Keratinocyte (primary cell): Measurements from ENCODE around the gene LDAF1. TPM values are rescaled to one million over a fixed set of nuclear protein-coding genes. Genes with fewer than 3 reads are reported as not detected.

Experiments
- DNase-seq: peaks from one replicate; pipeline ENCODE4 v3.0.0-alpha.2; 2011; ENCODE audit warnings: low read depth, missing footprints, low spot score
- FAIRE-seq: peaks from 2 replicates; lab custom pipeline; 2011; peaks lifted over from hg19 to GRCh38; lab: Jason Lieb, UNC
- H2AFZ ChIP-seq: 2 replicates; pipeline ENCODE4 v1.6.0; 2012; ENCODE audit warnings: low read length, control low read depth, inconsistent platforms; ENCODE audit not compliant: control insufficient read depth
- H3K27ac ChIP-seq: 2 replicates; pipeline ENCODE4 v1.5.1; 2011; ENCODE audit warnings: low read length; ENCODE audit not compliant: control insufficient read depth, insufficient read depth
- H3K27me3 ChIP-seq: 3 replicates; pipeline ENCODE4 v1.6.0; 2011; ENCODE audit warnings: low read length; ENCODE audit not compliant: control insufficient read depth, insufficient read depth; ENCODE audit errors: extremely low read depth
- H3K36me3 ChIP-seq, 2 experiments: 2 replicates in 1 of 2; 3 replicates in 1 of 2; pipeline ENCODE4 v1.5.1; 2011; ENCODE audit warnings: low read length in 2 of 2, mild to moderate bottlenecking in 1 of 2; ENCODE audit not compliant: control insufficient read depth in 2 of 2, insufficient read depth in 2 of 2; ENCODE audit errors: extremely low read depth in 1 of 2
- H3K4me1 ChIP-seq: 3 replicates; pipeline ENCODE4 v1.5.1; 2011; ENCODE audit warnings: low read length; ENCODE audit not compliant: control insufficient read depth, insufficient read depth; ENCODE audit errors: extremely low read depth
- H3K4me2 ChIP-seq: 3 replicates; pipeline ENCODE4 v1.6.0; 2011; ENCODE audit warnings: low read depth, low read length; ENCODE audit not compliant: control insufficient read depth, insufficient read depth; ENCODE audit errors: extremely low read depth
- H3K4me3 ChIP-seq, 3 experiments: fragments of 200-600 bp in 1 of 3; sonication (generic) in 1 of 3; 2 replicates in 2 of 3; 3 replicates in 1 of 3; pipeline ENCODE4 v1.5.1; 2011 to 2016; ENCODE audit warnings: low read length in 3 of 3, mild to moderate bottlenecking in 3 of 3, control low read depth in 2 of 3, inconsistent platforms in 1 of 3, low read depth in 1 of 3, mixed read lengths in 1 of 3, mixed run types in 1 of 3, moderate library complexity in 1 of 3; ENCODE audit not compliant: control insufficient read depth in 2 of 3, insufficient read depth in 2 of 3; ENCODE audit errors: extremely low read depth in 1 of 3
- H3K79me2 ChIP-seq: 2 replicates; pipeline ENCODE4 v1.6.0; 2012; ENCODE audit warnings: low read length; ENCODE audit not compliant: control insufficient read depth, insufficient read depth
- H3K9ac ChIP-seq: 3 replicates; pipeline ENCODE4 v1.6.0; 2011; ENCODE audit warnings: low read length; ENCODE audit not compliant: control insufficient read depth, insufficient read depth; ENCODE audit errors: extremely low read depth
- H3K9me1 ChIP-seq: 3 replicates; pipeline ENCODE4 v1.6.0; 2011; ENCODE audit warnings: low read length; ENCODE audit not compliant: control insufficient read depth, insufficient read depth; ENCODE audit errors: extremely low read depth
- H3K9me3 ChIP-seq: 2 replicates; pipeline ENCODE4 v1.5.1; 2012; ENCODE audit warnings: low read depth, low read length; ENCODE audit not compliant: control insufficient read depth
- H4K20me1 ChIP-seq: 3 replicates; pipeline ENCODE4 v1.6.0; 2011; ENCODE audit warnings: low read length; ENCODE audit not compliant: control insufficient read depth, insufficient read depth; ENCODE audit errors: extremely low read depth
- EZH2 ChIP-seq: IDR thresholded peaks from one replicate; pipeline ENCODE4 v1.6.1; 2012; ENCODE audit warnings: inconsistent platforms, mild to moderate bottlenecking, low read length, moderate library complexity
- dilution Hi-C: fragments of 300-500 bp; cut with MboI; formaldehyde crosslinking; loops from one replicate; pipeline ENCODE4 v1.7.0; 2020; ENCODE audit warnings: low sequenced_read_pairs; ENCODE audit not compliant: extremely low pct_ligation_motif_present
- polyA plus RNA-seq, 5 experiments: library from polyadenylated mRNA; depleted of rRNA in 3 of 5; stranded (reverse) in 3 of 5; stranded (forward) in 1 of 5; unstranded in 1 of 5; fragments of >200 nt; gene quantifications; 1 replicate in 1 of 5; 2 replicates in 3 of 5; 3 replicates in 1 of 5; pipeline versions ENCODE4 v1.2.1 to v1.2.3, GENCODE V29; 2011 to 2012; ENCODE audit warnings: missing spikeins in 2 of 5, low read depth in 1 of 5, low replicate concordance in 1 of 5
- TF ChIP-seq, protein P1 (sequence below), 3 experiments: IDR thresholded peaks in 1 of 3; conservative IDR thresholded peaks in 1 of 3; optimal IDR thresholded peaks in 1 of 3; 2 replicates in 2 of 3; 3 replicates in 1 of 3; pipeline versions ENCODE3 to v1.5.1; 2011; ENCODE audit warnings: low read length in 3 of 3, mild to moderate bottlenecking in 3 of 3, moderate library complexity in 2 of 3, control low read depth in 1 of 3, inconsistent platforms in 1 of 3; ENCODE audit not compliant: insufficient read depth in 2 of 3; ENCODE audit errors: extremely low read depth in 1 of 3

Gene LDAF1
- polyA plus RNA-seq, 1 donor (not counting 4 experiments of a cell fraction or from before 2014, with no cell fraction given), result 45.4 TPM

GRCh38 chr16:21156767-21157467 lies 1.6 kb upstream of the LDAF1 start:
- Histone ChIP-seq H3K79me2 (peaks cover 25% of the 10 kb centered on the region), H3K9me1 (no peaks in the 10 kb centered on the region), H3K4me1 (peaks cover 26% of the 10 kb centered on the region), H3K27me3 (no peaks in the 10 kb centered on the region), H3K4me3 (no peak overlapping the region), H3K36me3 (peaks cover 0 to 7% of the 10 kb centered on the region in 2 experiments), H4K20me1 (no peaks in the 10 kb centered on the region), H2AFZ (no peak overlapping the region), H3K9ac (no peak overlapping the region), H3K9me3 (no peaks in the 10 kb centered on the region), H3K27ac (no peak overlapping the region), H3K4me2 (no peak overlapping the region)
- DNase-seq (peak; percentile 41), FAIRE-seq (peak; percentile 57)
- TF ChIP-seq, protein P1, sequence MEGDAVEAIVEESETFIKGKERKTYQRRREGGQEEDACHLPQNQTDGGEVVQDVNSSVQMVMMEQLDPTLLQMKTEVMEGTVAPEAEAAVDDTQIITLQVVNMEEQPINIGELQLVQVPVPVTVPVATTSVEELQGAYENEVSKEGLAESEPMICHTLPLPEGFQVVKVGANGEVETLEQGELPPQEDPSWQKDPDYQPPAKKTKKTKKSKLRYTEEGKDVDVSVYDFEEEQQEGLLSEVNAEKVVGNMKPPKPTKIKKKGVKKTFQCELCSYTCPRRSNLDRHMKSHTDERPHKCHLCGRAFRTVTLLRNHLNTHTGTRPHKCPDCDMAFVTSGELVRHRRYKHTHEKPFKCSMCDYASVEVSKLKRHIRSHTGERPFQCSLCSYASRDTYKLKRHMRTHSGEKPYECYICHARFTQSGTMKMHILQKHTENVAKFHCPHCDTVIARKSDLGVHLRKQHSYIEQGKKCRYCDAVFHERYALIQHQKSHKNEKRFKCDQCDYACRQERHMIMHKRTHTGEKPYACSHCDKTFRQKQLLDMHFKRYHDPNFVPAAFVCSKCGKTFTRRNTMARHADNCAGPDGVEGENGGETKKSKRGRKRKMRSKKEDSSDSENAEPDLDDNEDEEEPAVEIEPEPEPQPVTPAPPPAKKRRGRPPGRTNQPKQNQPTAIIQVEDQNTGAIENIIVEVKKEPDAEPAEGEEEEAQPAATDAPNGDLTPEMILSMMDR (optimal IDR thresholded peaks at IDR 0.05 in 1 of 3, IDR thresholded peaks at IDR 0.05 in 1 of 3, conservative IDR thresholded peaks at IDR 0.05 in 1 of 3; ENCODE audit: extremely low read depth in 1 of 3, insufficient read depth in 2 of 3, low read length in 3 of 3), result peak; percentile 53 to 65 (median 62)
- no peak for TF ChIP-seq EZH2
- dilution Hi-C loops, result no loop called here

GRCh38 chr16:21157632-21158031 lies 842 bp upstream of the LDAF1 start:
- TF ChIP-seq, protein P1 (optimal IDR thresholded peaks at IDR 0.05 in 1 of 3, IDR thresholded peaks at IDR 0.05 in 1 of 3, conservative IDR thresholded peaks at IDR 0.05 in 1 of 3; ENCODE audit: extremely low read depth in 1 of 3, insufficient read depth in 2 of 3, low read length in 3 of 3), result no peak
- no peak for TF ChIP-seq EZH2
- Histone ChIP-seq H4K20me1 (no peaks in the 10 kb centered on the region), H3K4me1 (peaks cover 26% of the 10 kb centered on the region), H3K27ac (peak overlapping the region; percentile 84), H3K9me1 (no peaks in the 10 kb centered on the region), H3K79me2 (peaks cover 25% of the 10 kb centered on the region), H3K9ac (peak overlapping the region; percentile 86), H3K4me2 (peak overlapping the region; percentile 98), H3K9me3 (no peaks in the 10 kb centered on the region), H3K27me3 (no peaks in the 10 kb centered on the region), H3K4me3 (no peak overlapping the region), H3K36me3 (peaks cover 0 to 10% of the 10 kb centered on the region in 2 experiments), H2AFZ (no peak overlapping the region)
- DNase-seq (no peak), FAIRE-seq (no peak)
- dilution Hi-C loops, result no loop called here
